Measurements from ENCODE around the gene ROBO2.

Gene ROBO2

GRCh38 chr3:77426531-77426930 lies 386.6 kb downstream of the ROBO2 start:
- no peaks in the 10 kb centered on the region for H3K36me3 Mint-ChIP-seq (ENCODE audit: low read depth)
- peaks cover 14% of the 10 kb centered on the region for H3K9me3 Mint-ChIP-seq
- no peak overlapping the region for H3K27ac Mint-ChIP-seq
- H3K27me3 Mint-ChIP-seq, result no peaks in the 10 kb centered on the region
- no peaks in the 10 kb centered on the region for H3K4me1 Mint-ChIP-seq (ENCODE audit: low read depth)
- no peak overlapping the region for H3K4me3 Mint-ChIP-seq

- Mint-ChIP-seq H3K27ac (no peak overlapping the region), H3K4me1 (ENCODE audit: low read depth) (no peaks in the 10 kb centered on the region), H3K36me3 (ENCODE audit: low read depth) (no peaks in the 10 kb centered on the region), H3K4me3 (no peak overlapping the region), H3K9me3 (peaks cover 11% of the 10 kb centered on the region), H3K27me3 (no peaks in the 10 kb centered on the region)
Observed at GRCh38 chr3:77427528-77427927, 387.6 kb downstream of the ROBO2 start.

GRCh38 chr3:77436908-77437307 lies 397.0 kb downstream of the ROBO2 start:
- H3K27me3 Mint-ChIP-seq, result no peaks in the 10 kb centered on the region
- H3K36me3 Mint-ChIP-seq (ENCODE audit: low read depth), result no peaks in the 10 kb centered on the region
- H3K4me3 Mint-ChIP-seq, result no peak overlapping the region
- no peak overlapping the region for H3K27ac Mint-ChIP-seq
- no peaks in the 10 kb centered on the region for H3K9me3 Mint-ChIP-seq
- no peaks in the 10 kb centered on the region for H3K4me1 Mint-ChIP-seq (ENCODE audit: low read depth)

DNA sequence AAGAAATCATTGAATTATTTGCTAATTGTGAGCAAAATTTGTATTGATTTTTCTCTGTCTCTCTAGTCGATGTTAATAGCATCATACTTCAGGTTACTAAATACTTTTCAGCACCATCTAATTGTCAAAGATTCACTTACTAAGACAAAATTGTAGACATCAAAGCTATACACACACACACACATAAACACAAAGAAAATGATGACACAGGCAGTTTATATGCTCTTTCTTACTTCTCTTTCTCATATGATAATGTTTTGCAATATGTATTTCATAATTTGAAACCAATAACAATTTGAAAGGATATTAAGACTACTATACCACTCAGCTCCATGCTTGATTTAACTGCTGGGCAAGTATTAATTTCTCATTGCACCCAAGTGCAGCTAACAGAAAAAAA lies 406.2 kb downstream of the ROBO2 start:
- Mint-ChIP-seq H3K36me3 (ENCODE audit: low read depth) (no peaks in the 10 kb centered on the region), H3K4me1 (ENCODE audit: low read depth) (no peaks in the 10 kb centered on the region), H3K27ac (no peak overlapping the region), H3K9me3 (no peaks in the 10 kb centered on the region), H3K4me3 (no peak overlapping the region), H3K27me3 (no peaks in the 10 kb centered on the region)

- Mint-ChIP-seq H3K36me3 (ENCODE audit: low read depth) (no peaks in the 10 kb centered on the region), H3K4me3 (no peak overlapping the region), H3K27me3 (no peaks in the 10 kb centered on the region), H3K9me3 (no peaks in the 10 kb centered on the region), H3K4me1 (ENCODE audit: low read depth) (no peaks in the 10 kb centered on the region), H3K27ac (no peak overlapping the region)
Observed at GRCh38 chr3:77446761-77447160, 406.9 kb downstream of the ROBO2 start.

GRCh38 chr3:77449459-77450350 lies 409.8 kb downstream of the ROBO2 start:
- Mint-ChIP-seq H3K36me3 (ENCODE audit: low read depth) (no peaks in the 10 kb centered on the region), H3K27me3 (no peaks in the 10 kb centered on the region), H3K27ac (no peak overlapping the region), H3K9me3 (peaks cover 11% of the 10 kb centered on the region), H3K4me1 (ENCODE audit: low read depth) (no peaks in the 10 kb centered on the region), H3K4me3 (no peak overlapping the region)

GRCh38 chr3:77456431-77456830 lies 416.5 kb downstream of the ROBO2 start:
- Mint-ChIP-seq H3K9me3 (peaks cover 27% of the 10 kb centered on the region), H3K27ac (no peak overlapping the region), H3K36me3 (ENCODE audit: low read depth) (no peaks in the 10 kb centered on the region), H3K4me3 (no peak overlapping the region), H3K27me3 (no peaks in the 10 kb centered on the region), H3K4me1 (ENCODE audit: low read depth) (no peaks in the 10 kb centered on the region)

GRCh38 chr3:77456906-77457305 lies 417.0 kb downstream of the ROBO2 start:
- Mint-ChIP-seq H3K4me1 (ENCODE audit: low read depth) (no peaks in the 10 kb centered on the region), H3K27me3 (no peaks in the 10 kb centered on the region), H3K36me3 (ENCODE audit: low read depth) (no peaks in the 10 kb centered on the region), H3K9me3 (peaks cover 27% of the 10 kb centered on the region), H3K27ac (no peak overlapping the region), H3K4me3 (no peak overlapping the region)

DNA sequence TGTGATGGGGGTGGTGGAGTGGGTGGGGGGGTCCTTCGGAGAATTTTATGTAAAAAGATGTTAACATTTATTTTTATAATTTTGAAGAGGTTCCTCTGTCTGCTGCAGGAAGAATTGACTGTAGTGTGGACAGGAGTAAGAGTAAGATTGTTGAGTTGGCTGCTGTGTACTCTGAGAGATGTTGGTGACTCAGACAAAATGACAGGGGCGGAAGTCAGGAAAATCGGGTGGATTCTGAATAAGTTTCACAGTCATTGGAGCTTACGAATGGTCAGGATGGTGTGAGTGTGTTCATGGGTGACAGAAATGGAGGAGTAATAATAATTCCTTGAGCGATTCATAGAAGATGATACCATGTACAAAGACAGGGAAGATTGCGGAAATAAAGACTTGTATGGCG lies 420.0 kb downstream of the ROBO2 start:
- H3K36me3 Mint-ChIP-seq (ENCODE audit: low read depth), result no peaks in the 10 kb centered on the region
- no peak overlapping the region for H3K27ac Mint-ChIP-seq
- no peaks in the 10 kb centered on the region for H3K27me3 Mint-ChIP-seq
- H3K4me1 Mint-ChIP-seq (ENCODE audit: low read depth), result no peaks in the 10 kb centered on the region
- peaks cover 20% of the 10 kb centered on the region for H3K9me3 Mint-ChIP-seq
- H3K4me3 Mint-ChIP-seq, result no peak overlapping the region

DNA sequence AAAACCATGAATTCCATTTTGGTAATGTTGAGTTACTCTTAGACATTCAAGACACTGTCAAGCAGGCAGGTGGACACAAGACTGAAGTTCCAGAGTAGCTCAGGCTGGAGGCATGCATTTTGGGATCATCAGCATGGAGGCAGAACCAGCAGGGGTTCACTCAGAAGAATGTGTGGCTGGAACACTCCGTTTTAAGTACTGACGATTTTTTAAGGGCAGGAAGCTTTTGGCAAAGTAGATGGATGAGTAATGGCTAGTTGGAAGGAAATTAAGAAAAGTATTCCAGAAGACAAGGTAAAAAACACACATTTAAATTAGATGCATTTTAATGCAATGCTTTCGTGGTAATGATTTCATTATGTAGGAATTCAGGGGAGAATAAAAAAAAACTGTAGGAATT lies 420.4 kb downstream of the ROBO2 start:
- Mint-ChIP-seq H3K36me3 (ENCODE audit: low read depth) (no peaks in the 10 kb centered on the region), H3K27ac (no peak overlapping the region), H3K4me3 (no peak overlapping the region), H3K9me3 (peaks cover 20% of the 10 kb centered on the region), H3K4me1 (ENCODE audit: low read depth) (no peaks in the 10 kb centered on the region), H3K27me3 (no peaks in the 10 kb centered on the region)

GRCh38 chr3:77462951-77463350 lies 423.1 kb downstream of the ROBO2 start:
- Mint-ChIP-seq H3K27me3 (no peaks in the 10 kb centered on the region), H3K4me1 (ENCODE audit: low read depth) (no peaks in the 10 kb centered on the region), H3K4me3 (no peak overlapping the region), H3K9me3 (peaks cover 20% of the 10 kb centered on the region), H3K27ac (no peak overlapping the region), H3K36me3 (ENCODE audit: low read depth) (no peaks in the 10 kb centered on the region)

- Mint-ChIP-seq H3K36me3 (ENCODE audit: low read depth) (no peaks in the 10 kb centered on the region), H3K4me1 (ENCODE audit: low read depth) (no peaks in the 10 kb centered on the region), H3K4me3 (no peak overlapping the region), H3K9me3 (peaks cover 20% of the 10 kb centered on the region), H3K27me3 (no peaks in the 10 kb centered on the region), H3K27ac (no peak overlapping the region)
Observed at GRCh38 chr3:77464111-77464688, 424.3 kb downstream of the ROBO2 start.

- Mint-ChIP-seq H3K9me3 (peaks cover 9% of the 10 kb centered on the region), H3K36me3 (ENCODE audit: low read depth) (no peaks in the 10 kb centered on the region), H3K4me3 (no peak overlapping the region), H3K27me3 (no peaks in the 10 kb centered on the region), H3K27ac (no peak overlapping the region), H3K4me1 (ENCODE audit: low read depth) (no peaks in the 10 kb centered on the region)
Observed at GRCh38 chr3:77466562-77467115, 426.7 kb downstream of the ROBO2 start.

- H3K27me3 Mint-ChIP-seq, result no peaks in the 10 kb centered on the region
- no peak overlapping the region for H3K27ac Mint-ChIP-seq
- H3K9me3 Mint-ChIP-seq, result peaks cover 12% of the 10 kb centered on the region
- H3K36me3 Mint-ChIP-seq (ENCODE audit: low read depth), result no peaks in the 10 kb centered on the region
- no peaks in the 10 kb centered on the region for H3K4me1 Mint-ChIP-seq (ENCODE audit: low read depth)
- H3K4me3 Mint-ChIP-seq, result no peak overlapping the region
Observed at GRCh38 chr3:77467702-77468625, 428.1 kb downstream of the ROBO2 start.

DNA sequence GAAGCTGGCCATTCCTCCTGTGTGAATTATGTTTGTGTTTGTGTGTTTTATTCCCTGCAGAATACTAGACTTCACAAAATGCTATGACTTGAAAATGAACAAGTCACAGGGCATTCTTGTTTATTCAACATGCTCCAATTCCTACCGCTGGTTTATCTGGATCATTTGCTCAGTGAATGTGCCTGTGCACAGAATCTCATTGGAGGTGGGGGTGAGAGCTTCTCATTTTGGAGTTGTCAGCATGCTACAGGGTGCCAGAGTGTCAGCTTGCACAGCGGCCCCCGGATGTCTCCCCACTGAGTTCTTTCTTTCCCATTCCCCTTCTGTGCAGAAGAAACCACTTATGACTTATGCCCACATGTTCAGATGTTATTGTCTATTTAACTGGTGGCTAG lies 428.7 kb downstream of the ROBO2 start:
- Mint-ChIP-seq H3K4me3 (no peak overlapping the region), H3K36me3 (ENCODE audit: low read depth) (no peaks in the 10 kb centered on the region), H3K9me3 (peaks cover 12% of the 10 kb centered on the region), H3K27me3 (no peaks in the 10 kb centered on the region), H3K4me1 (ENCODE audit: low read depth) (no peaks in the 10 kb centered on the region), H3K27ac (no peak overlapping the region)
